Measurements from ENCODE around the gene RACGAP1. TPM values are rescaled to one million over a fixed set of nuclear protein-coding genes. Genes with fewer than 3 reads are reported as not detected.

Gene RACGAP1
- total RNA-seq, 1 experiment from 2014 or later = 147 TPM

DNA sequence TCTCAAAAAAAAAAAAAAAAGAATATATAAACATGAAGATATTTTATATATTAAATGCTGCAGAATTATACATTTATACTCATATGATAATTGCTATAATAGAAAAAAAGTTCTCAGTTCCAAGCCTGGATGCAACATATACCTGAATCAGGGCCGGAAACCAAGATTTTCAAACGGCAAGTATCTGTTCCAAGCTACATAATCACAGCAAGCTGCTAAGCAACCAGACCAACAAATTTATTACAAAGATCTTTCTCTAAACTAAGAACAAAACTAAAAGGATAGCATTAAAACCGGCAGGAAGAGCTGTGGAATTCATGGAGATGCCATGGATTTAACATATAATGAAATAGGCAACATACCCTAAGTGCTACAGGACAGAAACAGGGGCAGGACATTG lies 7.1 kb downstream of the RACGAP1 start:
- BruUV-seq (replicated peaks) = no TSS peak
- Histone ChIP-seq H3K27me3 (ENCODE audit: control insufficient read depth, insufficient read depth, low read length) (no peaks in the 10 kb centered on the region), H3K4me3 (ENCODE audit: low read depth in 2 of 2, low read length in 2 of 2) (no peak overlapping the region), H3K9me3 (ENCODE audit: control insufficient read depth, insufficient read depth, low read depth, low read length) (no peaks in the 10 kb centered on the region), H3K4me1 (ENCODE audit: control insufficient read depth, insufficient read depth, low read length) (peaks cover 23% of the 10 kb centered on the region), H3K36me3 (ENCODE audit: control insufficient read depth, insufficient read depth, low read length) (peaks cover 11% of the 10 kb centered on the region; the same call in 1 of the 2 replicates), H3K27ac (ENCODE audit: low read length) (no peak overlapping the region)
- intact Hi-C loops (cut with micrococcal nuclease; ENCODE audit: unreplicated experiment) (no loop called here), in situ Hi-C loops (cut with HindIII; ENCODE audit: low pct_unique_long_range_greater_than_20kb, low sequenced_read_pairs) (no loop called here)
- TF ChIP-seq, protein P1, sequence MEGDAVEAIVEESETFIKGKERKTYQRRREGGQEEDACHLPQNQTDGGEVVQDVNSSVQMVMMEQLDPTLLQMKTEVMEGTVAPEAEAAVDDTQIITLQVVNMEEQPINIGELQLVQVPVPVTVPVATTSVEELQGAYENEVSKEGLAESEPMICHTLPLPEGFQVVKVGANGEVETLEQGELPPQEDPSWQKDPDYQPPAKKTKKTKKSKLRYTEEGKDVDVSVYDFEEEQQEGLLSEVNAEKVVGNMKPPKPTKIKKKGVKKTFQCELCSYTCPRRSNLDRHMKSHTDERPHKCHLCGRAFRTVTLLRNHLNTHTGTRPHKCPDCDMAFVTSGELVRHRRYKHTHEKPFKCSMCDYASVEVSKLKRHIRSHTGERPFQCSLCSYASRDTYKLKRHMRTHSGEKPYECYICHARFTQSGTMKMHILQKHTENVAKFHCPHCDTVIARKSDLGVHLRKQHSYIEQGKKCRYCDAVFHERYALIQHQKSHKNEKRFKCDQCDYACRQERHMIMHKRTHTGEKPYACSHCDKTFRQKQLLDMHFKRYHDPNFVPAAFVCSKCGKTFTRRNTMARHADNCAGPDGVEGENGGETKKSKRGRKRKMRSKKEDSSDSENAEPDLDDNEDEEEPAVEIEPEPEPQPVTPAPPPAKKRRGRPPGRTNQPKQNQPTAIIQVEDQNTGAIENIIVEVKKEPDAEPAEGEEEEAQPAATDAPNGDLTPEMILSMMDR (IDR thresholded peaks at IDR 0.05) = no peak
- TF ChIP-seq REST (IDR thresholded peaks at IDR 0.05; ENCODE audit: insufficient read depth in 1 of 2, low read depth in 2 of 2, low read length in 1 of 2) = no peak
- no peak for TF ChIP-seq POLR2AphosphoS5 (IDR thresholded peaks at IDR 0.05; ENCODE audit: low read depth, low read length)
- TF ChIP-seq TCF7L2 (IDR thresholded peaks at IDR 0.05; ENCODE audit: low read depth, low read length) = no peak
- no peak for TF ChIP-seq SIN3A (IDR thresholded peaks at IDR 0.05; ENCODE audit: borderline replicate concordance, insufficient read depth, low read depth, low read length)
- DNase-seq (ENCODE audit: low read depth, low spot score) = no peak
- ATAC-seq = no peak
- CTCF ChIA-PET = no interaction called here
- POLR2A ChIA-PET = no interaction called here

DNA sequence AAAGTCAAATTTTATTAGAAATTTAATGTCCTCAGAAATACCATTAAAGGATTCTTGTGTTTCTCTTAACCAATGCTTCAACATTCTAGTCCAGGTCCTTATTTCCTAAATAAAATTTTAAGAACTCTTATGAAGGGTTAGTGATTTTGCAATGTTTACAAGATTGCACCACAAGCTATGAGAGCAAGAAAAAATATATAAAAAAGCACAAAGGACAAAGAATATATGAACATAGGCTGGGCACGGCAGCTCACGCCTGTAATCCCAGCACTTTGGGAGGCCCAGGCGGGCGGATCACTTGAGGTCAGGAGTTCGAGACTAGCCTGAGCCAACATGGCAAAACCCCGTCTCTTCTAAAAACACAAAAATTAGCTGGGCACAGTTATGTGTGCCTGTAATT lies 7.7 kb downstream of the RACGAP1 start:
- no TSS peak for BruUV-seq (replicated peaks)
- TF ChIP-seq REST (IDR thresholded peaks at IDR 0.05; ENCODE audit: insufficient read depth in 1 of 2, low read depth in 2 of 2, low read length in 1 of 2) (no peak), POLR2AphosphoS5 (IDR thresholded peaks at IDR 0.05; ENCODE audit: low read depth, low read length) (no peak)
- peaks cover 21% of the 10 kb centered on the region for H3K4me1 ChIP-seq (ENCODE audit: control insufficient read depth, insufficient read depth, low read length)
- no peaks in the 10 kb centered on the region for H3K9me3 ChIP-seq (ENCODE audit: control insufficient read depth, insufficient read depth, low read depth, low read length)
- no peaks in the 10 kb centered on the region for H3K27me3 ChIP-seq (ENCODE audit: control insufficient read depth, insufficient read depth, low read length)
- POLR2A ChIA-PET = no interaction called here
- DNase-seq (ENCODE audit: low read depth, low spot score) (no peak), ATAC-seq (no peak)
- H3K36me3 ChIP-seq (ENCODE audit: control insufficient read depth, insufficient read depth, low read length) = peaks cover 11% of the 10 kb centered on the region; the same call in 1 of the 2 replicates
- intact Hi-C loops (cut with micrococcal nuclease; ENCODE audit: unreplicated experiment) (no loop called here), in situ Hi-C loops (cut with HindIII; ENCODE audit: low pct_unique_long_range_greater_than_20kb, low sequenced_read_pairs) (no loop called here)
- CTCF ChIA-PET = interaction anchor here (0.6 kb wide), 1 partner anchor 21 kb away, joined by 3 read pairs; no protein-coding TSS in a partner anchor
- H3K27ac ChIP-seq (ENCODE audit: low read length) = no peak overlapping the region
- no peak overlapping the region for H3K4me3 ChIP-seq (ENCODE audit: low read depth in 2 of 2, low read length in 2 of 2)
